HG03442 (cell line): ENCODE measurements around the gene KDM3A.

ENCODE experiments used
- ATAC-seq: cut with Tn5 transposase; IDR thresholded peaks from one replicate; pipeline ENCODE4 v1.9.1; 2021; ENCODE audit warnings: mild to moderate bottlenecking, moderate library complexity; ENCODE audit not compliant: unreplicated experiment

The KDM3A gene, protein sequence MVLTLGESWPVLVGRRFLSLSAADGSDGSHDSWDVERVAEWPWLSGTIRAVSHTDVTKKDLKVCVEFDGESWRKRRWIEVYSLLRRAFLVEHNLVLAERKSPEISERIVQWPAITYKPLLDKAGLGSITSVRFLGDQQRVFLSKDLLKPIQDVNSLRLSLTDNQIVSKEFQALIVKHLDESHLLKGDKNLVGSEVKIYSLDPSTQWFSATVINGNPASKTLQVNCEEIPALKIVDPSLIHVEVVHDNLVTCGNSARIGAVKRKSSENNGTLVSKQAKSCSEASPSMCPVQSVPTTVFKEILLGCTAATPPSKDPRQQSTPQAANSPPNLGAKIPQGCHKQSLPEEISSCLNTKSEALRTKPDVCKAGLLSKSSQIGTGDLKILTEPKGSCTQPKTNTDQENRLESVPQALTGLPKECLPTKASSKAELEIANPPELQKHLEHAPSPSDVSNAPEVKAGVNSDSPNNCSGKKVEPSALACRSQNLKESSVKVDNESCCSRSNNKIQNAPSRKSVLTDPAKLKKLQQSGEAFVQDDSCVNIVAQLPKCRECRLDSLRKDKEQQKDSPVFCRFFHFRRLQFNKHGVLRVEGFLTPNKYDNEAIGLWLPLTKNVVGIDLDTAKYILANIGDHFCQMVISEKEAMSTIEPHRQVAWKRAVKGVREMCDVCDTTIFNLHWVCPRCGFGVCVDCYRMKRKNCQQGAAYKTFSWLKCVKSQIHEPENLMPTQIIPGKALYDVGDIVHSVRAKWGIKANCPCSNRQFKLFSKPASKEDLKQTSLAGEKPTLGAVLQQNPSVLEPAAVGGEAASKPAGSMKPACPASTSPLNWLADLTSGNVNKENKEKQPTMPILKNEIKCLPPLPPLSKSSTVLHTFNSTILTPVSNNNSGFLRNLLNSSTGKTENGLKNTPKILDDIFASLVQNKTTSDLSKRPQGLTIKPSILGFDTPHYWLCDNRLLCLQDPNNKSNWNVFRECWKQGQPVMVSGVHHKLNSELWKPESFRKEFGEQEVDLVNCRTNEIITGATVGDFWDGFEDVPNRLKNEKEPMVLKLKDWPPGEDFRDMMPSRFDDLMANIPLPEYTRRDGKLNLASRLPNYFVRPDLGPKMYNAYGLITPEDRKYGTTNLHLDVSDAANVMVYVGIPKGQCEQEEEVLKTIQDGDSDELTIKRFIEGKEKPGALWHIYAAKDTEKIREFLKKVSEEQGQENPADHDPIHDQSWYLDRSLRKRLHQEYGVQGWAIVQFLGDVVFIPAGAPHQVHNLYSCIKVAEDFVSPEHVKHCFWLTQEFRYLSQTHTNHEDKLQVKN (N-terminal part only)

DNA sequence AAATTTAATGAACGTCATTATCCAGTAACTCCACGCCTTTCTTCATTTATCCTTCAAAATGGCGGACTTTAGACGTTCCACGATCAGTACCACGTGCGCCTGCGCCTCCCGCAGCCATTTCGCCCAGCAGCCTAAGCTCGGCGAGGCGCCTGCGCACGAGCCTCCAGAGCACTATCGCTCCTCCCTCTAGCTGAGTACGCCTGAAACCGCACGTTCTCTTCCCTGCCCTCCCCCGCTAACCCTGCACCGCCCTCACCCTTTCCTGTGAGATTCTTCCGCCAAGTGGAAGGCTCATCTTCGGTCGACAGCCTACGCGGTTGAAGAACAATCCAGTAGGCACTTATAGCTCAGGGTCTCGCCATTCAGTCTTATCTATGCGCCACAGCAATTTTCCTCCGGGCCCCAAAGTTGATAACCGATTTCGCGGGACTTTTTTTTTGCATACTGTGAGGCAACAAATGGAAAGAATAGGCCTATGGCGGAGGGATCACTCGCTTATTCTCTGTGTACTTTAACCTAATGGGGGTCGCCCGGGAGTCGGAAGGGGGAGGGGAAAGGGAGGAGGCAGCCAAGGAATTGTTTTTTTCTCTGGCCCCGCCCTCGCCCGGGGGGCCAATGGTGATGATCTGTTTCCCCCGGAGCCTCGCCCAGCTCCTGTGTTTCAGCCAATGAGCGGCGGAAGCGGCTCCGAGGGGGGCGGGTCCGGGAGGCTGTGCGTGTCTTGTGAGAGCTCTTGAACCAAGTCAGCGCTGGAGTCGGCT, at the start of gene KDM3A:
TSS of gene KDM3A (plus strand) at position 741 of the 761 bp plus-strand sequence. CDS start 677 bp downstream, outside the sequence.
- ATAC-seq, result peak; percentile 82

DNA sequence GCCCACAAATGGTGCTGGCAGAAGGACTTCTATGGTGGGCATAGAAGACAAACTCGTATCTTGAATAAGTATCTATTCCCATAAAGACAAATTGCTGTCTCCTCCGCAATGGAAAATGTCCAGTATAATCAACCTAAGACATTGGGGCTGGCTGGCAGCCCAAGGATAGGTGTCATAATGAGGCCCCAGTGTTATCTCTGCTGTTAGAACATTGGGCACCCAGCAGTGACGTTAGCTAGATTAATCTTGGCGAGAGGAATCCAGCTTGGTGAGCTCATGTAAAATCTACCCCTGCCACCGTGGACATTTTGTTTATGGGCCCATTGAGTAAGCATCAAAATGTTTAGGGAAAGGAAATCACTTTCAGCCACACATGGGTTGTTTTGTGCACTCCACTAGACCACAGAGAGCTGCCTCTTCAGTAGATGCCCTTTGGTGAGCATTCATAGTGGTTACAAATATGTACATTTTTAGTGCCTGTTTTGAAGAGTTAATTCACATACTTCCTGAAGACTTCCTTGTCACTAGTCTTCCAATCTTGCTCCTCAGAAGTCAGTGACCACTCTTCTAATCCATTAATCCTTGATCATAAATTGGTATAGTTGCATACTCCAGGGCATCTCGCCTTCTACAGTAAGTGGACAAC, 48.2 kb upstream of the KDM3A start:
- no peak for ATAC-seq

DNA sequence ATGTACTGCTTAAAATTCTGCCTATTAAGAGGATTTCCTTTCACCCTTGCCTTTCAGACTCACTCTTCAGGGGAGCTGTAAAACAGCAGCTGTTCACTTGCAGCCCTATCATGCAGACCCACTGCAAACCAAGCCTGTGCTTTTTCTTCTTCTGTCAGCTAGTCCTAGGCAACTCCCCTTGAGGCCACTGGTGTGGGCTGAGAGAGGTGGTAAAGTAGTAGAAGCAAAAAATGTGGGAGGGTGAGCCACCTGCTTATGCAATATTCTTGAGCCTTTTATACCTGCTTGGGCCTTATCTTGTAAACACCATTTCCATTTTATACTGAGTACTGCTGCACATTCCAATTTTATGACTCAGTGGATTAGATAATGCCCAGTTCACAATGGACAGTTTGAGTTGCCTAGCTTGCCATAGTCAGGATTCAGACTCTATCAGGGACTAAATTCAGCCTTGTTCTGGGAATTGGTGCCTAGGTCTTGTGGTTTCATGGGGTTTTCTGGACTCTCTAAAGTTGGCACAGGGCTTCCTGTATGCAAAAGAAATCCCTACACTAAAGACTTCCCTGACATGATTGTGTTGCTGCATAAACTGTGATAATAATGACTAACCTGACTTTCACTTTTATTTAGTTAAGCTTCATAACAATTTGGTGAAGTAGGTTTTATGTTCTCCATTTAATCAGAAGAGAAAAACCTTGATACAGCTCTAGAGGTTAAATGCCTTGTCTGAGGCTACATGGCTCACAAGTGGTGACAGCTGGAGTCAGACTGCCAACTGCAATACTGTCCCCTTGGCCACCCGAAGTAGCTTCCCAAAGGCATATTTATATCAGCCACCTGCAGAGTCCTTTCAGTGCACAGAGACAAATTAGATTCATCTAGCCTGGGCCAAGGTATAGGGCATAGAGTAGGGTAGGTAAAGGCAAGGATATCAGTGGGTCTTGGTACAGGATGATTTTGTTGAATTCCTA, 47.4 kb upstream of the KDM3A start:
- no peak for ATAC-seq

DNA sequence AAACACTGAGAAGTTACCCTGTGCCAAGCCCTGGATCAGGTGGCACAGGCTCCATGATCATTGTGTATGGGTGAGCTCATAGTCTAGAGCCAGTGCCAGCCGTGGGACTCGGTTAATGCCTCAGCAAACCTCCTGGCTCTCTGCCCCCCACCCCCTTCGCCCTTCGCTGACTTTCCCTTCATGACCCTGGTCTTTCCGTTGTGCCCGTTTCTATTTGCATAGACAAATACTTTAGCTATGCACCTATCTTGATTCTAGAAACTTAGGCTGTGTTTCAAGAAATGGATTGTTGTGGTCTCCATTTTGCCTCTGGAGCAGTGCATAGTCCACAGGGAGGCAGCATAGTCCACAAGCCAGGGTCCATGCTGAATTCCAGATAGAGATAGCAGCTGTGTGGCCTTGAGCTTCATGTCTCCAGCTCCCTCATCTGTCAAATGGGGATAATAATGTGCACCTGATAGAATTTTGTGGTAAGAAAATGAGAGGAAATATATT, 44.8 kb upstream of the KDM3A start:
- ATAC-seq, result no peak

DNA sequence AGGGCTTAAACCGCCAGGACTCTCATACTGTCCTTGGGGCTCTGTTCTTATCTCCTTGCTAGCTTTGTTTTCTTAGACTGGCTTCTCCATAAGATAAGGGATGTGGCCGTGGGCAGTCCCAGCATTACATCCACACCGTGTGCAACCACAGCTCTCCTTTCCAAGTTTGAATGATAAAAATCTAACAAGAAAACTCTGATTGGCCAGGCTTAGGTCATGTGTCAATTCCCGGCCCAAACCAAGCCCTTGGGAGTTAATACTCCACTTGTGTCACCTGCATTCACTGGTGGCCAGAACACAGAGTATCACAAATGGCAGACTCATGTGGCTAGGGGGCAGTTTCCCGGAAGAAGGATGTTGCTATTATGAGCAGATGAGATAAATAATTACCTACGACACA, 43.2 kb upstream of the KDM3A start:
- ATAC-seq, result no peak

DNA sequence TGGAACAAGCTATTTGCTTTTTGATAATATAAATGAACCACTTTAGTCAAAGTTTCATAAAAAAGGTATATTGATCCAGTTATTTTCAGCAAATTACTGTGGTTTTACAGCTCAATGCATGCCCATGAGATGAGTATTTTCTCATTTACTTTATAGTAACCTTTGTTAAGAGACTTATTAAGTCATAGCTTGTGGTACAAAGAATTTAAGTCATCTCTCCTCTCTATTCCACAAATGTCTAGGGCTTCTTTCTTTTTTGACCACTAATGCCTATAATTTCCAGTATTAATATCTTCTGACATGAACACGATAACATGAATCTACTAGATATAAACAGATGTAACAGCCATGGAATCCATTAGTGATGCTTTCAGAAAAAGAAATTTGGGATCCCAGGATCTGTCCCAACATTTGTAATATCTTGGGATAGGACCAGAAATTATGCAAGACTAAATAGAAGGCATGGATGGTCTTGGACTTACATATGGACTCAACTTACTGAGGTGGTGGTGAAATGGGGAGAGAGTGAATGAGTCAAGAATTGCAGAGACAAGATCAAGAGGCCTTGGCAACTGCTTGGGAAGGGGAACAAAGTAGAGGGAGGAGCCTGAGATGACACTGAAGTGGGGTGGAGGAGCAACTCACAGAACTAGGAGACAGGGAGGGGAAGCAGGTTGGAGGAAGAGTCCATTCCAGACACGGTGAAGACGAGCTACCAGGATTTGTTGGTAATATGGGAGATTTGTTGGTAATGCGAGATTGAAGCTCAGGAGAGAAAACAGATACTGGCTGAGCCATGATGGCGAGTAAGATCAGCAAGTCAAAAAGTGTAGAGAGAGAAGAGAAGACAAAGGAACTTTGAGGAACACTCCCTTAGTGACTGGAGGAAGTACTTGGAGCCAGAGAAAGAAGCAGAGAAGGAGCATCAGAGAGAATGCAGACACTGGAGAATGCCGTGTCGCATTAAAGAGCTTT, 42.4 kb upstream of the KDM3A start:
- ATAC-seq, result peak; percentile 48

DNA sequence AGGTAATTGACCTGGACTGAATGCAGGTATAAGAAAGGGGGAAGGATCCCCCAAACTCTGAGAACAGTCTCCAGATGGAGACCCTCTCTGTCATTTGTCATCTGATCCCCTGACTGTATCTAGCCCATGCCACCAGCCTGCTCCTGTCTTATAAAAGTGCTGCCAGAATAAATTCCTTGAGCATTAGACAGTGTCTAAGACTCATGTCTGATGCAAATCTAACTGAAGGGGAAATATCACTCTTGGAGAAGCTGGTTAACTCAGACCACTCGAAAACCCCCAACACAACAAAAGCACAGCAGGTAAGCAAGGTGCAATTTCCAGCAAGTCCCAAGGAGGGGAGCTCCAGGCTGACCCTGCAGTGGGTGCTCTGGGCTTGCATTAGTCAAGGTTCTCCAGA, 40.9 kb upstream of the KDM3A start:
- ATAC-seq, result no peak

DNA sequence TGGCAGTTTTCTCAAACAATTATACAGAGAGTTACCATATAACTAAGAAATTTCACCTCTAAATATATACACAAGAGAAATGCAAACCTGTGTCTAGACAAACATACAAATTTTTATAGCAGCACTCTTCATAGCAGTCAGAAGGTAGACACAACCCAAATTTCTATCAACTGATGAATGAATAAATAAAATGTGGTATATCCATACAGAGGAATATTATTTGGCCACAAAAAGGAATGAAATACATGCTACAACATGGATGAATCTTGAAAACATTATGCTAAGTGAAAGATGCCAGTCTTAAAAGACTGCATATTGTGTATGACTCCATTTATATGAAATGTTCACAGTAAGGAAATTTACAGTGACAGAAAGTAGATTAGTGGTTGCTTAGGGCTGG, 30.6 kb upstream of the KDM3A start:
- ATAC-seq, result no peak

DNA sequence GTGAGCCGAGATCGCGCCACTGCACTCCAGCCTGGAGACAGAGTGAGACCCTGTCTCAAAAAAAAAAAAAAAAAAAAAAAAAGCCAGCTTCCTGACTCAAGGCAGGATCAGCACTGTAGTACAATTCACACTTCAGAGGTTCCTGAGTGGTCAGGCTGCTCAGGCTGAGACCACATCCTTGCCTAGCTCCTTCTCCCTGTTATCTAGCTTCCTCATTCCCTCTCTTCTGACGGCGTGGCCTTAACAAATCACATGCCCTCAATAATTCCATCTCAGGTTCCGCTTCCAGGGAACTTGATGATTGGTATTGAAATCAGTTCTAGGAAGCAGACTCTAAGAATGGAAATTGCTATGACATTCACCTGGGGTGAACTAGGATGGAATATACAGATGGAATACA, 29.8 kb upstream of the KDM3A start:
- ATAC-seq, result no peak

DNA sequence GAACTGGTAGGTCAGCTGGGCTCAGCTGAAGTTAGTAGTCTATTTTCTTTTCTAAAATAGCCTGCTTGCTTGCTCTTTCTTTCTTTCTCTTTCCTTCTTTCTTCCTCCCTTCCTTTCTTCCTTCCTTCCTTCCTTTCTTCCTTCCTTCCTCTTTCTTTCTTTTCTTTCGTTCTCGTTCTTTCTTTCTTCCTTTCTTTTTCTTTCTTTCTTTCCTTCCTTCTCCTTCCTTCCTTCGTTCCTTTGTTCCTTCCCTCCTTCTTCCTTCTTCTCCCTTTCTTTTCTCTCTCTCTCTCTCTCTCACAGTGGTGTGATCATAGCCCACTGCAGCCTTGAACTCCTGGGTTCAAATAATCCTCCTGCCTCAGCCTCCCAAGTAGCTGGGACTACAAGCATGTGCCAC, 29.2 kb upstream of the KDM3A start:
- no peak for ATAC-seq

DNA sequence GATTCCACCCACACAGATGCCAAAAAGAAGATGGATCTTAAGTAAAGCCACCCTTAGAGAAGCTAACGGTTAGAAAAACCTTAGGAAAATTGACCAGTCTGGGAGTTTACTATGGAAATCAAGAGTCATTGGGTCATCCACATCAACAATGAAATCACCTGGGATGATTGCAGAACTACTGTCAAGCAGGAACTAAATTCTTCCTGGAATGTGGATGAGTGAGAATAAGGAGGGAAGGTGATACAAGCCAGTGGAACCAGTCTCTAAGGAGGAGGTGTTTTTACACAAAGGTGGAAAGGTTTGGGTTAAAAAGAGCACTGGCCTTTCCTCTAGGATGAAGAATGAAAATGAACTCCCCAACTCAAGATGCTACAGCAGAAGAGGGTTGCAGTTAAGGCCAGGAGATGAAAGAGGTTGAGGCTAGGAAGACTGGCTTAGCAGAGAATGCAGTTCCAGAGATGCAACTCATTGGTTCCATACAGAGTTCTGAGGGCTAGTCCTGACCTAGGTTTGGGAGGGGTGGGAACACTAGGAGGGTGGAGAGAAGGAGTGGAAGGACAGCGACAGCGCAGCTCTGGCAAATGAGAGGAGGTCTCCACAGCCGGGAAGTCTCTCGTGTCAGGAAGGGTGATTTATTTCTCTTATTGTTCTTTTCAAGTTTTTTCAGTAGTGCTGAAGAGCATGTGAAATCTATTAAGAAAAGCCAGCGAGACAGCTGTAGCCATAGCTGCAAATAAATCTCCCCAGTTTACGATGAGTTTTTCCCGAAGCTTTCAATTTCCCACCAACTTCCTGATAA, 27.7 kb upstream of the KDM3A start:
- no peak for ATAC-seq

DNA sequence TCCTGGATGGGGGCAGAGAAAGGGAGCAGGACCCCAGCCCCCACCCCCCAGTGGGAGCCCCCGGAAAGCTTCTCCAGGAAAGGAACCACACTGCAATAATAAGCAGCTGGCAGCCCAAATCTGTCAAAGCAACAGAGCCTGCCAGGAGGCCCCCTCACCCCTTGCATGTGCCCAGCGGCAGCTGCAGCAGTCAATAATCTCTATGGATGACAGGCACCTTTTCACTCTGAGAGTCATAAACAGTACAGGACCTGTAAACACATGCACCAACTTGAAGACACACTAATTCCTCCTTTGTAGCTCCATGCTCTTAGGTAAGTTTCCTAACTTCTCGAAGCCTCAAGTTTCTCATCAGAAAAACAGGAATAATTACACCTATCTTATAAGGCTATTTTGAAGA, 26.2 kb upstream of the KDM3A start:
- no peak for ATAC-seq

DNA sequence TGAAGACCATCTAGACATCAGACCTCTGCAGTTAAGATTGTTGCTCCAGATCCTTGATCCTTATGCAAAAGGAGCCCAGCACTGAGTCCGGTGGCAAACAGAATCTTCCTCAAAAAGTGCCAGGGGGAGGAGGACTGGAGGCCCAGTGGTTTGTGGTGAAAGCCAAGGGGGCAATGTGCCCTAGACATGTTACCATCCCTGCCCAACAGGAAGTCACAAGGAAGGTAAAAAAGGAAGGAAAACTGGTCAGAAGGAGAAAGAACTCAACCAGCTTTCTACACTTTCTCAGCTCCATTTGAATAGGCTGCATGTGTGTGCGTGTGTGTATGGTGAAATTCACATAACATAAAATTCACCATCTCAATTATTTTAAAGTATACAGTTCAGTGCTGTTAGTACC, 25.0 kb upstream of the KDM3A start:
- ATAC-seq, result no peak

DNA sequence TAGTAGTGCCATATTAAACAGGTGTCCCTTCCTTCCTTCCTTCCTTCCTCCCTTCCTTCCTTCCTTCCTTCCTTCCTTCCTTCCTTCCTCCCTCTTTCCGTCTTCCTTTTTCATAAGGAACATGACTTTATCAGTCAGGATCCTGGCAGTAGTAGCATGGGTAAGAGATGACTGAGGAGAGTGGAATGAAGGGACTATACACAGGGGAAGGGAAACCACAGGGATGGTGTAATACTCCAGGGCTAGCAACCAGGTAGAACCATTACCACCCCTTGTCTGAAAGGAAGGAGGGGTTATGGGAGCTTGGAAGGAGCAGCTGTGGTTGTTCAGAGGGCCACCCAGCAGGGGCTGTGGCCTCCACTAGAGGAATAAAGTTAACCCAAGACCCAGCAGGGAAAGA, 23.2 kb upstream of the KDM3A start:
- no peak for ATAC-seq

DNA sequence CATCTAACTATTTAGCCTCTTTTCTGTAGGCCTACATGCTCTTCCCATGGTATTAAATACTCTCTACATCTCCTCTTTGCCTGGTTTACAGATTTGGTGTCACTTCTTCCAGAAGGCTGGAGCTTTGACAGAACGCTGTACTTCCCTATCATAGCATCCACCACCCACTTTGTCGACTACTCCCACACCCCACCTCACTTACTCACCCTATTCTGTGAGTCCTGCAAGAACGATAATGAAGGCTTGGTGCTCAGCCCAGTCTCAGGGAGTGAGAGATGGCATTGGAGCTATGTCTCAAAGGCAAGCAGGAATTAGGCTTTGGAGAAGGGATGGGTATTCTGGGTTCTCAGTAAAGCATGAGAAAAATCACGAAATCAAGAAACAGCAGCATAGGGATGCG, 20.3 kb upstream of the KDM3A start:
- no peak for ATAC-seq

DNA sequence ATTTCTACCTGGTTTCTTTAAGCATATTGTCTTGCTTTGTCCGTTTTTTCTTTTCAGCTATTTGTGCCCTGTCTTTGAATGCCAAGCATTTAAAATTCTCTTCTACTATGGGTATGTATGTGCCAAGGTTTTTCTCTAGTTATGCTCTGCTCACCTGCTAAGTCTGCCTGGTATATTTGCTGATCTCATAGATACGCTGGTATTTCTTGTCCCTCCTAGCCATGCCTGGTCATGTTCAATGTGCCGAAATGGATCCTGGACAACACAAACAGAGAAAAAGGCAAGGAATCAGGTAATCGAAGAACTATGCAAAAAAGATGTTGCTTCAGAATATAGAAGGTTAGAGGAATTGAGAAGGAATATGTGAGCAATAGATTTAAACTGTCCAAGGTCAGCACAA, 14.9 kb upstream of the KDM3A start:
- no peak for ATAC-seq

DNA sequence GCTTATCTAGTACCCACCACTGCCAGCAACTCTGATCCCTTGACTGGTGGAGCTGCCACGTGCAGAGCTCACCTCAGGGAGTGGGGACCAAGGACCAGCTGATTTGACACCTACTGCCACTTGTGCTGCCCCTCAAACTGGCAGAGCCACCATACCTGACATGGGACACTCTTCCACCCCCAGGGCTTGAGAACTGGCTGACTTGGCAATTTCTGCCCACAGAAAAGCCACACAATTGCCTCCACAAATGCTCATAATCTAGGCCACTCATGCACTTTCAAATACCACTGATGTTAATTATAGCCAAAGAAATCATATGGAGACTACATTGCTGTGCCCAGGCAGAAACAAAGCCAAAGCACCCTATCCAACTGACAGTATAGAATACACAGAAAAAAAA, 11.8 kb upstream of the KDM3A start:
- no peak for ATAC-seq
